BJ (cell line): Measurements from ENCODE around the gene ZNF417. TPM values are rescaled to one million over a fixed set of nuclear protein-coding genes. Genes with fewer than 3 reads are reported as not detected.

Experiments
- CTCF ChIA-PET: fragments of 350-600 bp; formaldehyde crosslinking; extraction: SDS; loops from one replicate; lab custom pipeline; 2021; ENCODE audit warnings: antibody characterized with exemption, inconsistent platforms; lab: Yijun Ruan, JAX
- POLR2A ChIA-PET: fragments of 300-600 bp; sonication (Branson Sonifier 250); formaldehyde crosslinking; extraction: SDS; loops from one replicate; lab custom pipeline; 2021; ENCODE audit warnings: antibody characterized with exemption; lab: Charles Lee
- DNase-seq: peaks from one replicate; pipeline ENCODE4 v3.0.0-alpha.2; 2011; ENCODE audit warnings: low read depth
- H3K27me3 ChIP-seq: 2 replicates; pipeline ENCODE4 v1.6.0; 2011; ENCODE audit warnings: low read length; ENCODE audit not compliant: control insufficient read depth, insufficient read depth
- H3K36me3 ChIP-seq: 2 replicates; pipeline ENCODE4 v1.5.1; 2011; ENCODE audit warnings: low read length; ENCODE audit not compliant: control insufficient read depth, insufficient read depth
- H3K4me3 ChIP-seq: 2 replicates; pipeline ENCODE4 v1.5.1; 2011; ENCODE audit warnings: low read depth, mild to moderate bottlenecking, control low read depth, low read length
- polyA plus RNA-seq: library from polyadenylated mRNA; depleted of rRNA; stranded (reverse); fragments of >200 nt; gene quantifications from 2 replicates; pipeline ENCODE4 v1.2.3, GENCODE V29; 2011
- TF ChIP-seq, protein P1 (sequence below): IDR thresholded peaks from 2 replicates; pipeline ENCODE4 v1.5.1; 2011; ENCODE audit warnings: low read depth, mild to moderate bottlenecking, control low read depth, inconsistent platforms, low read length, moderate library complexity; ENCODE audit not compliant: insufficient read depth

The ZNF417 gene
- polyA plus RNA-seq, 1 experiment, result 2.8 TPM

DNA sequence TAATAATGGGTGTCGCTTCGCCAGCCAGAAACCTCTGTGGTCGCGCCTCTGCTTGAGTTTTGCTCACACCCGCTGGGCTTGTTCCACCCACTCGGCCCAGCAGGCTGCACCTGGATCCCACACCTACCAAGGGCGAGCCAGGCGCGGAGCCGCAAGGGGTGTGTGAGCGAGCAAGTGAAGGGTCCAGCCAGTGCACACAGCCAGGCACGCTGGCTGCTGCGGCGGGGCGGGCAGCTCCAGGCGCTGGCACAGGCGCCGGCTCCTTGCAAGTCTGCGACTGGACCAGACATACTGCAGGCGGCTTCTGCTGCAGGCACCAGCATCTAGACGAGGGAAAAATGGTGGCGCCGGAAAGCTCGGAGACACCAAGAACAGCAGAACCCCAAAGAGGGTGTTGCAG, 32.9 kb upstream of the ZNF417 start:
- no peak for DNase-seq
- TF ChIP-seq, protein P1, sequence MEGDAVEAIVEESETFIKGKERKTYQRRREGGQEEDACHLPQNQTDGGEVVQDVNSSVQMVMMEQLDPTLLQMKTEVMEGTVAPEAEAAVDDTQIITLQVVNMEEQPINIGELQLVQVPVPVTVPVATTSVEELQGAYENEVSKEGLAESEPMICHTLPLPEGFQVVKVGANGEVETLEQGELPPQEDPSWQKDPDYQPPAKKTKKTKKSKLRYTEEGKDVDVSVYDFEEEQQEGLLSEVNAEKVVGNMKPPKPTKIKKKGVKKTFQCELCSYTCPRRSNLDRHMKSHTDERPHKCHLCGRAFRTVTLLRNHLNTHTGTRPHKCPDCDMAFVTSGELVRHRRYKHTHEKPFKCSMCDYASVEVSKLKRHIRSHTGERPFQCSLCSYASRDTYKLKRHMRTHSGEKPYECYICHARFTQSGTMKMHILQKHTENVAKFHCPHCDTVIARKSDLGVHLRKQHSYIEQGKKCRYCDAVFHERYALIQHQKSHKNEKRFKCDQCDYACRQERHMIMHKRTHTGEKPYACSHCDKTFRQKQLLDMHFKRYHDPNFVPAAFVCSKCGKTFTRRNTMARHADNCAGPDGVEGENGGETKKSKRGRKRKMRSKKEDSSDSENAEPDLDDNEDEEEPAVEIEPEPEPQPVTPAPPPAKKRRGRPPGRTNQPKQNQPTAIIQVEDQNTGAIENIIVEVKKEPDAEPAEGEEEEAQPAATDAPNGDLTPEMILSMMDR, result no peak
- Histone ChIP-seq H3K27me3 (no peaks in the 10 kb centered on the region), H3K4me3 (no peak overlapping the region), H3K36me3 (no peaks in the 10 kb centered on the region)
- CTCF ChIA-PET, result no interaction called here
- POLR2A ChIA-PET, result no interaction called here

DNA sequence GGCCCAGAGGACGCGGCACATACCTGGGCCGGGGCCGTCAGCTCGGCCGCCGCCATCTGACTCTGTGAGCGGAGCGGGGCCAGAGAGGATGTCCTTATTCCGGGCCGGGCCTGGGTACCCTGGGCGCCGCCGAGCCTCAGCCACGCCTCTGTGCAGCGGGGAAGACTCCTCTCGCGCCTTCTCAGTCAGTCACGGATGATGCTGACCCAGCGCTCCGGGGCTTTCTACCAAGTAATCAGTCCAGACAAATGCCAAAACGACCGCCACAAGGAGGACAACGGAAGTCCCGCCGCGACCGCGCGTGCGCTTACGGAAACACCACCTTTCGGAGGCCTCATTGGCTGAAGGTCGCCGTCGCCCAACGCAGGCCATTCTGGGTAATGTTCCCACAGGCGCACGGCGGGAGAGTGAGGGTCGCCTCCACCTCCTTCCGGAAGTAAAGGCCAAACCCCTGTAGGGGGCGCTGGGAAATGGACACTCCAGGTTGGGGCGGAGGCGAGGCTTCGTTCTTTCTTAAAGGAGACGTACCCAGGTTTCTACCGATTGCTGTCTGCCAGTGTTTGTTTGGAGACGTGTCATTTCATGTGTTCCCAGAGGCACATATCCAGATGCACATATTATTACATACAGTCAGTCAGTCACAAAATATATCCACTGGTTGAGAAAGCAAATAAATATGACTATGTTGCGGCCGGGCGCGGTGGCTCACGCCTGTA, 31.2 kb upstream of the ZNF417 start, which contains the start of gene ZNF256:
Gene ZNF256 (minus strand): TSS at position 288 of the 716 bp plus-strand sequence. CDS start 232 bp downstream, at position 56.
- TF ChIP-seq, protein P1, result peak; percentile 66
- H3K4me3 ChIP-seq, result peak within 1 kb of the TSS; percentile 78
- CTCF ChIA-PET, result no interaction called here
- H3K36me3 ChIP-seq, result peaks cover 7% of the 10 kb centered on the region
- POLR2A ChIA-PET, result no interaction called here
- peak; percentile 70 for DNase-seq
- no peaks in the 10 kb centered on the region for H3K27me3 ChIP-seq

DNA sequence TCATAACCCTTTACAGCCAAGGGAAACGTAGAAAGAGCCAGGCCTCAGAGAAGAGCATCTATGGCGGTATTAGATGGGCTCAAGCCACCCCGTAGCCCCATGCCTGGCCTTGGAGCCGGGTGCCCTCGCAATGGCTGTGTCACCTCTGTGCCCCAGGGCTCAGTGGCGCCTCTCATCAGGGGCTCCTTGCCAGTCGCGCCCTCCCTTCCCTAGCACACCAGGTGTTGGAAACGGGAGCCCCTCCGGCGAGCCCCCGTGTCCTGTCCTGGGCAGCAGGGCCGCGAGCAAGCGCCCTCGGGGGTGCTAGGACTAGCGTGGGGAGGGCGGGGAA, 30.7 kb upstream of the ZNF417 start:
- H3K4me3 ChIP-seq, result peak overlapping the region; percentile 78
- no peak for DNase-seq
- ChIA-PET POLR2A (no interaction called here), CTCF (no interaction called here)
- TF ChIP-seq, protein P1, result no peak
- H3K27me3 ChIP-seq, result no peaks in the 10 kb centered on the region
- H3K36me3 ChIP-seq, result peaks cover 11% of the 10 kb centered on the region

DNA sequence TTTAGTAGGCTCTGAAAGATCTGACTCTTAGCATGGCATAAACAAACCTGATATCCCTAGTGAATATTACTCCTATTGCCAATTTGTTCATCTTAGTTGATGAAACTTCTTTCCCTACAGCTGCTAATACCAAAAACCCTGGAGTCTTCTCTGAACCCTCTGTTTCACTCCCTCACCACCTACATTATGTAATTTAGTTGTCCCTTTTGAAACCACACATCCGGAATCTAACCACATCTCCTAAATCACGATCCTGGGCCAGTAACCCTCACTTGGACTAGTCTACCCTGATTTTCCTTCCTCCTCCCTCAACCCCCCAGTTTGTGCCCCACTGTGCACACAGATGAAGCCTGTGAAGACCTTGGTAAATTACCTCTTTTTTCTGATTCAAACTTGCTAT, 29.9 kb upstream of the ZNF417 start:
- Histone ChIP-seq H3K27me3 (no peaks in the 10 kb centered on the region), H3K36me3 (peaks cover 15% of the 10 kb centered on the region), H3K4me3 (peak overlapping the region; percentile 78)
- TF ChIP-seq, protein P1, result no peak
- ChIA-PET POLR2A (no interaction called here), CTCF (no interaction called here)
- no peak for DNase-seq

DNA sequence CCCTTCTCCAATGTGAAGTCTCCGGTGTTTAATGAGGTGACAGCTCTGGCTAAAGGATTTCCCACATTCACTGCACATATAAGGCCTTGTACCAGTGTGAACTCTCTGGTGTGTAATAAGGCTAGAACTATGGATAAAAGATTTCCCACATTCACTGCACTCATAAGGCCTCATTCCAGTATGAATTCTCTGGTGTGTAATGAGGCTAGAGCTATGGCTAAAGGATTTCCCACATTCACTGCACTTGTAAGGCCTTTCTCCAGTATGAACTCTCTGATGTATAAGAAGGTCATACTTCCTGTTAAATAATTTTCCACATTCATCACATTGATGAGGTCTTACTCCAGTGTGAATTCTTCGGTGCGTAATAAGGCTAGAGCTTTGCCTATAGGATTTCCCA, 25.2 kb upstream of the ZNF417 start:
- TF ChIP-seq, protein P1, result no peak
- Histone ChIP-seq H3K4me3 (no peak overlapping the region), H3K27me3 (no peaks in the 10 kb centered on the region), H3K36me3 (peaks cover 21% of the 10 kb centered on the region)
- DNase-seq, result no peak
- ChIA-PET POLR2A (no interaction called here), CTCF (interaction anchor here (1.2 kb wide), 1 partner anchor 25 kb away, joined by 3 read pairs; the partner anchor contains the start of gene ZNF417)
